Hippocampal formation (tissue), 2 donors: ENCODE measurements around the gene RNF150.

Experiments
- DNase-seq, 2 donors: peaks; one replicate each; lab custom pipeline; 2025; lab: John Stamatoyannopoulos, UW

Gene RNF150

DNA sequence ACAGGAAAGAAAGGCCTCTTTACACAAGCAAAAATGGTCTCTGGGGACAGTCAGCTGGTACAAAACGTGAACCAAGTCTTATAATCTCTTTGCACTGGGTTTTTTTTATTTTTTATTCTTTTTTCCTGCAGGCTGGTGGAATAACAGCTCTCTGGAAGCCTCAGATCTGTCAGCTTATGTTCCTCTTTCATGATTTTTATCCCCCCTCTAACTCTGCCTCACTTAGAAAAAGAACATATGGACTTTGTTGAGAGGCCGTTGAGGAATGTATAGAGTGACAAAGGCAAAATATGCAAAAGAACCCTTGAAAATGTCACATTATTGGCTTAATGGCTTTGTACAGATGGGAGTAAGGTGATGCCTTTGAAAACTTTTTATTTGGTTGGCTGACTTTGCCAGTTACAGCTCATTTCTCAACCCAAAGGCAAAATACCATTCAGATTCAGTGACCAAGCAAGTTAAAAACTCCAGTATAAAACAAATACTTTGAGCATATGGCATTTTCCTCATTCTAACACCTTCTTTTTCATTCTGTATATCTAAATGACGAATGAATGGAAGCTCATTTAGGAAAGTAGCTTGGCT lies 111.1 kb downstream of the RNF150 start:
- no peak for DNase-seq

DNA sequence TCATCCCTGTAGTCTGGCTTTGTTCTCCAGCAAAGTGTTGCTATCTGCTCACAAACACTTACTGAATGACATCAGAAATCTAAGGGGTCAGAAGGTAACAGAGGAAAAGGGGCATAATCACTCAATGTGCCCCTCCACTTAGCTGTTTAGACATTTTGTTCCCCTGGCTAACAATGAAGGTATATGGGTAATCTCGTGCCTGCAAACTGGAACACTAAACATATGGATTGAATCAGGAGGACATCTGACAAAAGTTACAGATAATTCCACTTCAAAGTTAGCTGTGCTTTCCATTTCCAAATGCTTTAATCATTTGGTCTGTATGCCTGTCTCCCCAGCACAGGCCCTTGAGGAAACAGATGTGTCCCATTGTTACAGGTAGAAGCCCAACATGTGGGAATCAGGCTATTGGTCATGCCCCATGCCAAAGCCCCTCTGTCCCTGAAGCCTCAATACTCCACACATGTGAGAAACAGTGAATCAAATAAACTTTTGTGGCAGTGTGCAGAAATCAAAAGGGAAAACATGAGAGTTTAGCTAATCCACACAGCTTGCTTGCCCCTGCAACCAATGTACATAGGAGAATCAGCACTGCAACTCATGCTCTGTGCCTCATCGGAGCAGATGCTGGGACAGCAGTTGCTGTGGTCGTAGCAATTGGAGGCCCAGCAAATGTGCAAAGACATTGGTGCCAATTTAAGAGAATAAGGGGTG lies 111.7 kb downstream of the RNF150 start:
- no peak for DNase-seq

DNA sequence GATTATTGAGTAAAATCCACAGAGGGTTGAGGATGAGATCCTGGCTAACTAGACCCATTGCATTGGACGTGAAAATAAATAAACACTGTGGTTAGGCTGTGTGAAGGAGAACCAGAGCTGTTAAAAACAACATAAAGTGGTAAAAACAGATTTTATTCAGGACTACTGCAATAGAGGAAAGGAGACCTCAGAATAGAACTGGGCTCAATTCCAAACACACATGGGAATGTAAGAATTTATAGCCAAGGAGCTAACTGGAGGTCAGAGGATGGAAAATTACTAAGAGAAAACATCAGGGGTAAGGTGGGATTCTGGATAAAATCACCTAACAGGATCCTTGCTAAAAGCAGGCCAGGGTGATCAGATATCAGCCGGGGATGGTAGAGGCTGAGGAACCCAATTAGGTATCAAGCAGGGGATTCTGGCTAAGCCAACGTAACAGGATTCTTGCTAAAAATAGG lies 112.4 kb downstream of the RNF150 start:
- DNase-seq: no peak

DNA sequence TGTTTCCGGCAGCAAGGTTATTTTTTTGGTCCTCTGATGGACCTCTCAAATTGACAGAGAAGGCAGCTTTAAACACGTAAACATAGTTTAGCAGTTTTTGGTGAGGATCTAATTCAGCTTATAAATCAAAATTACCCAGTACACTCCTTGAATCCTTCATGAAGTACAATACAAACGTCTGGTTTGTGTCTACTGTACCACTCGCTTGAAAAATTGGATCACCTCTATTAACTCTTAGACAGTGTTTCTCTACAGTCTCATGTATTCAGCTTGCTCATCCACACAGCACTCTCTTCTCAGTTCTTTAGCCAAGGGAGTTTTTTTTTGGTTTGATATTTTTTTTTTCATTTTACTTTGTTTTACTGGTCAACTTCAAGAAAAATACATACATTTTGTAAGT lies 113.5 kb downstream of the RNF150 start:
- DNase-seq: no peak

DNA sequence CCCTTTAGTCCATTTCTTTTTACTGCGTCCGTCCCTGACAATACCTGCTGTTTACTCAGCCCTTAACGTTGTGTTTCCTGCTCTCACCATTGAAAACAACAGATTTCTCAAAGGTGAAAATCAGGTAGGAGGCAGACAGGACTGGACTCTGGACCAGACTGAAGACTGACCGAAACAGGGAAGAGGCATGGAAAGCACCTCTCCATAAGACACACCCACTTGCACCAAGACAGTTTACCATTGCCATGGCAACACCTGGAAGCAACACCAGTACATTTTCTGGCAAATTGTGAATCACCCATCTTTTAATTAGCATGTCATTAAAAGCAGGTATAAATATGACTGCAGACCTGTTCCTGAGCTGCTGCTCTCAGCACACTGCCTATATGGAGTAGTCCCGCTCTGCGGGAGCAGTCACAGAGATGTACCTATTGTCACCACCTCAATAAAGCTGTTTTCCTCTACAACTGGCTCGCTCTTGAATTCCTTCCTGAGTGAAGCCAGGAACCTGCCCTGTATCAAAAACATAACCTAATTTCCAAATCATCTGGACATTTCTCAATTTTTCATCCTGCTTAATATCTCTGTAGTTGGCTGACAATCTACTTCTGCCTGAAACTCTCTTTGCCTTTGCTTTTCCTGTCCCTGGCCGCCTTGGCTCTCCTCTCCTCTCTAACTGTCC lies 117.0 kb downstream of the RNF150 start:
- no peak for DNase-seq

DNA sequence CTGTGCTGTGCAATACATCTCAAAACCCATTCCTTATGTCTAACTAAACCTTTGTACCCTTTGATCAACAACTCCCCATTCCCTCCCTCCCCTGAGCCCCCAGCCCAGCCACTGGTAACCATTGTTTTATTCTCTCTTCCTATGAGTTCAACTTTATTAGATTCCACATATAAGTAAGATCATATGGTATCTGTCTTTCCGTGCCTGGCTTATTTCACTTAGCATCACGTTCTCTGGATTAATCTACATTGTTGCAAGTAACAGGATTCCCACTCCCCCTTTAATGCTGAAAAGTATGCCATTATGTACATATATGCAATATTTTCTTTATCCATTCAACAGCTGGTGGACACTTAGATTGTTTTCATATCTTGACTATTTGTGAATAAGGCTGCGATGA lies 119.4 kb downstream of the RNF150 start:
- DNase-seq: no peak

DNA sequence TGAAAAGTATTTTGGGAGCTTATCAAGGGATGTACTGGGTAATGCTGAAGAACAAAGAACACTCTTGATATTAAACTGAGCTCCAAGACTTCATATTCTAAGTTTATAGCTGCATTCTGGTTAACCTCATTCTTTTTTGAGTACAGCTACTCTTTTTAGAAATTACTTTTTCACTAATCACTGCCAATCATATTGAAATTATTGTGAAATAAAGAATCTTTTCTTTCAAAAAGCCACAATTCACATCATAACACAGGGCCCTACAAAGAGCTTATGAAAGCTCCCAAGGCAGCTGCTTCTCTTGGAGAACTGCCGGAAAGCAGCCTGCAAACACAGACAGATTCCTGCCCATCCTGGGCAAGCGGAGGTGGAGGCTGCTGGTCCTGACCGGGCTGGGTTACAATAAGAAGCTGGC lies 121.4 kb downstream of the RNF150 start:
- no peak for DNase-seq

DNA sequence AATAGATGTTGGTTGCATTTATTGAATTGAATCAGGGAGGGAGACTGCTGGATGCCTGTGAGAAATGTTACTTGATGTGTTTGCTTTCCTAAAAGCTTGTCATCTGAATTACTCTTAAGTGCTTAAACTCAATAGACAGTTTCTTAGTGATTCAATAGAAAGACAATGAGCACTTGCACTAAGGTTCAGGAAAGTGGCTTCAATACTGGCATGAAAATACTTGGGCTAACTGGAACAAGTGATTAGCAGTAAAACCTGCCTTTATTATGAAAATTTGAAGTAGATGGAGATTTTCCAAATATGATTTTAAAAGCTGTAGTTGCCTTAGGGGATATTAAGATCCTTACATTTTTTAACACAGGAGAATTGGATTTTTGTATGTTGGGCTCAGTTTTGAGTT lies 123.3 kb downstream of the RNF150 start:
- DNase-seq: no peak

DNA sequence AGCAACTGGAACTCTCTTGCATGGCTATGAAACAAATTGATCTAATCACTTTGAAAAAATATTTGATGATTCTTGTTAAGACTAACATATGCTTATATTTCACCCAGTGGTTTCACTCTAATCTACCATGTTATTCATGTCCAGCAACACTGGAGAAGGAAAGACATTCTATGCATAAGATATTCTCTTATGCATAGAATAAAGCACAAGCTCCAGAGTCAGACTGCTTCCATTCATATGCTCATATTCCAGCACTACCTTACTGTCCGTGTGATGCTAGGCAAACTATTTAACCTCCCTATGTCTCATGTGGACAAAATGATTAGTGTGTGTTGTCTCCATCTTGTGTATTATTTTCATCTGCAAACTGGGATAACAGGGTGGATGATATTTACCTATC lies 124.1 kb downstream of the RNF150 start:
- no peak for DNase-seq

DNA sequence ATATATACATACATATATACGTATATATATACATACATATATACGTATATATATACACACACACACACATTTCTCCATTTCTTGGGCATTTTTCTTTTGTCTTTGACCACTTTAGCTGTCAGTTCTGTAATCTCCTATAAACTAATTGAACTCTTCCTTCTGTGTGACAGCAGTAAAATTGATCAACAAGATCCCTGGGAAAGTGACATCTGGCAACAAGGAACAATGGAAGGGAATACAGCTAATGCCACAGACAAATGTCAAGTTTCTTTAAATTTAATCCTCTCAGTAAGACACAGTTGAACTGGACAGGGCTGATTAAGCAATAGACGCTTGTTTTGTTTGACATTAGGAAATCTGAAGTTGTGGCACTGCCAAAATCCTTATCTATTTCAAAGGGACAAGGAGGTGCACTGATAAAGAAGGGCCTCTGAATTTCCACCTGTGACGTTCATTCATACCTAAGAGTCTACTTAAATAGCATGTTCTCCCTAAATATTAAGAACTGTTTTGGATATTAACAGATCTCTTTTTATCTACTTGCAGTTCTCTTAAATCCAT lies 126.9 kb downstream of the RNF150 start:
- no peak for DNase-seq

DNA sequence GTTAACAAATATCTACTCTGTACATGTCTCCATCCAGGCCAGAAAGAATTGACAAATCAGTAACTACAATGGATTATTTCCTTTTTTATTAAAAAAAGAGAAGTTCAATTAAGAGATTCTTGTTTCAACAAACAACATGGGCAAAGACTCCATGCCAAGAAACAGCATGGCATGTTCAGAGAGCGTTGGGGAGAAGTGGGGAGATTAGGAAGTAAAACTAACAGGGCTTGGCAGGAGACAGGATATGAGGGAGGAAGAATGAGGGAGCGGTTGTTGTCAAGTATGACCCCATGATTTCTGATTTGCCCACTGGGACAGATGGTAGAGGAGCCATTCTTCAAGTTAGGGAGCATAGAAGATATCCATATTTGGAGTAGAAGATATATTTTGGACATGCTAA lies 128.4 kb downstream of the RNF150 start:
- no peak for DNase-seq

DNA sequence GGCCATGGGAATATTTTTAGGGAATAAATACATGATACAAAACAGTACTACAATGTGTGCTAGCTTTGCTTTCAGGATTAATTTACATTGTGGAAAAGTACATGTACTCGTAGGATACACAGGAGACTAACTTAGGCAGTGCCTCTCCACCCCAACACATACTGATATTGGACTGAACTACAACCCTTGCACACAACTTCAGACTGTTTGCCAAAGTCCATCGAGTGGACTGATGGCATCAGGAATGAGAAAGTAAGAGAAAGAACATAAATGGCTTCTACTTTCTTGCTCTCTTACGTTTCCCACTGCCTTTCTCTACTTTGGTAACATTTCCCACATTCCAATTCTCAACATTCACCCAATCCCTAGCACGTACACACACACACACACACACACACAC lies 130.1 kb downstream of the RNF150 start:
- DNase-seq: no peak

DNA sequence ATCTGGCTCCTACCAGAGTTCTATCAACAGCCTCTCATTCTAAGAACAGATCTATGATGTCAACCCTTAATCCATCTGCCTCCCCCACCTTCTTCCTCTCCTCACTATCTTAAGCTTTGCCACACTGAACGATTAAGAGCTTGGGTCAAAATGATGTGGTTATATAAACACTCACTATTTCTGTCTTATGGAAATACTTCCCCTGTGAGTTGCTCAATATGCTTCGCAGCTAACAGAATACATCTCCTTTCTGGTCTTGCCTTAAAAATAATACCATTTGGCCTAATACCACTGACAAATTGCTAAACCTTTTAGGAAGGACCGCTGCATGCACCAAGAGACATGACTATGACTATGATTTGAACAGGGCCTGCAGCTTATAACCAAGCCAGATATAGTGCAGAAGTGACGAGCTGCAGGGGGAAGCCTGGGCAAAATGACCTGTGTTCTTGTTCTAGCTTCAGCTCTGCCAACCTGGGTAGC lies 130.9 kb downstream of the RNF150 start:
- no peak for DNase-seq

DNA sequence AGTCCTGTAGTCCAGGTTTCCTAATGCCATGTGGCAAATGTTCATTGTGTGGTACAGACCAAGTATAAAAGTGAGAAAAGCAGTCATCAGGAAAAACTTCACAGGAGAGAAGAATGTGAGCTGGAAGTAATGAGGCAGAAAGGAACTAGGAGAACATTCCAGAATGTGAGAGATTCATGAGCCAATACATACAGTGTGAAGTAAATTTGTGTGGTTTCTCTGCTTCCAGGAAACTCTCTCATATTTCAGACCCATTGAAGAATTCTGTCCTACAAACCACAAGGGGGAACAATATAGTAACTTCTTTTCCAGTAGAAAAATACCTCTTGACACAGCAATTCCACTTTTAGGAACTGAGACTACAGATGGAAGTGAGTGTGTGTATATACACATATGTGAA lies 136.5 kb downstream of the RNF150 start:
- no peak for DNase-seq

DNA sequence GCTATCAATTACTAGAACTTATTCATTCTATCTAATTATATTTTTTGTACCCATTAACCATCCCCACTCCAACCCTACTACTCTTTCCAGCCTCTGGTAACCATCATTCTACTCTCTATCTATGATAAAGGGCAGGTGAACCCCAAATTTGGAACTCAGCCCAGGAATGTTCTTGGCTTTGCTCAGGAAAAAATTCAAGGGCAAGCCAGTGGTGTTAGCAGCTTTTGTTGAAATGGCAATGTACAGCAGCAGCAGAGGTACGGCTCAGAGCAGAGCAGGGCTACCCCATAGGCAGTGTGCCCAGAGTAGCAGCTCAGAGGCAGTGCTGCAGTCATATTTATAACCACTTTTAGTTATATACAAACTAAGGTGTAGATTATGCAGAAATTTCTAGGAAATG lies 138.2 kb downstream of the RNF150 start:
- DNase-seq: no peak

DNA sequence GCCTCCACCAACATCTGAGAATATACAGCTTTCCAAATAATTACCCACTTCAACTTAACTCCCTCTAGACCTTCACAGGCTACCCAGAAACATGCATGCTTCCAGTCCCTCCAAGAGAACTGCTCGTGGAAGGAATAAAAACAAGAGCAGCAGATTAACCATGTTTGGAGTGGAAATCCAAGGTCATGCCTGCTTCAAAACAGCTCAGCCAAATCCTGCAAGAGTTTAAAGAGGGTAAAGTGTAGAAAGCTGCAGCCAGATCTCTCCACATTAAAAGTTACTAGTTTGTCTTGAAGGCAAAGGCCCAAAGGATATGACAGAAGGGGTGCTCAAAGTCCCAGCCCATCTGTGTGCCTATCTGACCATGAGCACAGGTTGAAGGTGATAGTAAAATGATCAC lies 139.3 kb downstream of the RNF150 start:
- no peak for DNase-seq

DNA sequence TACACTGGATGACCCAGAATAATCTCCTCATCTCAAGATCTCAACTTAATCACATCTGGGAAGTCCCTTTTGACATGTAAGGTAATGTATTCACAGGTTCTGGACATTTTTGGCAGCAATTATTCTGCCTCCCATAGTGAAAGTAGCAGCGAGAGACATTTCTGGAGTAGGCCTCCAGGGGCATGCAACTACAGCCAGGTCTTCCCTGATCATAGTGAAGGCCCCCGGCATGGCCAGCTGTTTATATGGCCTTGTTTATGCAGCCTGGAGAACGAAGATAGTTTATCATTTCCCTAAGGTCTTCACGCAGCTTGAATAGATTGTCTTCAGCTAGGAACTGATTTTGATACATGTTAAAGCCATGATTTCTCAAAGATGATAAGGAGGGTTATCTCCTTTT lies 139.9 kb downstream of the RNF150 start:
- DNase-seq: no peak

DNA sequence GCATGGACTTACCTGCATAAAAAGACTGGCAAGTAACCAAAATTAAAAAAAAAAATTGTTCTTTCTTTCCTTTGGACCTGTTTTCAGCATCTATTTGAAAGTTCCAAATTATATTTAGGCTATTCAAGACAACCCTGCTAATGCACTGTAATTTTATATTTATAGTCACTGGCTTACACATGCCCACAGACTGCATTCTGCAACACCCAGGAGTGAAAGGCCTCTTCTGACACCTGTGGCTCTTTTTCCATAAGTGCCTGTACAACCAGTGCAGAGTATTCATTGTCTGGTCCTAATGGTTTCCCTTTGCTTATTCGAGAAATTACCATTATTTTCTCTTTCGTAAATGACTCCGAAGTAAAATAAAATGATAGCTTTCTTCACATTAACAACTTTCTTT lies 143.3 kb downstream of the RNF150 start:
- no peak for DNase-seq

DNA sequence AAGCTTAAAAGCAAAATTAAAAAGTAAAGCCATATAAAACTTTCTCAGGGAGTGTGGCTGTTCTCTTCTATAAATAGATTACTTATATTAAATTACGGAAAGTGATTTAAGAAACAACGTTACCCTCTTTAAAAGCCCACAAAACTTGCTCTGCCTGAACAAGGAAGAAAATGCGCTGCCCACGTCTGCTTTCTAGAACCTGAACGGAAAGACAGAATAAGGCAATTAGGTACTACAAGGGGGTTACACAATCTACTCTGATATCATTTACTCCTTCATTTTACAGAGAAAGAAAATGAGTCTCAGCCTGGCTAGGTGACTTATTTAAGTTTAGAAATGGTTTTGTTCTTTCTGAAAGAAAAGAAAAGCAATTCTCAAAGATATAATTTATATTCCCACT lies 147.2 kb downstream of the RNF150 start:
- DNase-seq: no peak

DNA sequence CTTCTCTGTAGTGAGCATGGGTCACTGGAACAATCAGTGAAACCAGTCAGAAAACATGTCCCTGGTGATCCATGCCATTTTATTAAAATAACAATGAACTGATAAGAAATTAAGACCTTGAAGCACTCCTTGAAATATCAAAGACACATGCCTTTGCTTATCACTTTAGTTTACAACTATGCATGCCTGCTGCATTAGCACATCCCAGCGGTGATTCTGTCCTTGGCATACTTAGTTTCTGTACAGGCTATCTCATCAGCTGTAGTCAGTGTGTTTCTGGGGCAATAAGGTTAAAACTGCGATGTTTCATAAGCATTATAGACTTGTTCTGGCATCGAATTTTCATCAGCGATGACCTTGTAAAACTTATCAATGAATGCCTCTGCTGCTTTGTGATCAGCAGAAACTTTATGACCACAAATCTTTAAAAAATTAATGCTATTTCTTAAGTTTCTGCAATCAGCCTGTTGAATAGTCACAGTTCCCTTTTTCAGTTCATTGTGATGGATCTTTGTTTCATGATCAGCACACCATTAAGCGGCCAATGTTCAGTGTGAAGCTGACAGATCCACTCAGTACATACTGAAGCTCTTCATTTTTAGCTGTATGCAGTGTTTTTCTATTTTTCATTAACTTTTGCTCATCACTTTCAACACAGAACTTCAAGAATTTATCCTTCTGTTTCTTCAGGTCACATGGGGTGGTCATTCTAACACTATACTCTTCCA lies 150.5 kb downstream of the RNF150 start:
- no peak for DNase-seq

DNA sequence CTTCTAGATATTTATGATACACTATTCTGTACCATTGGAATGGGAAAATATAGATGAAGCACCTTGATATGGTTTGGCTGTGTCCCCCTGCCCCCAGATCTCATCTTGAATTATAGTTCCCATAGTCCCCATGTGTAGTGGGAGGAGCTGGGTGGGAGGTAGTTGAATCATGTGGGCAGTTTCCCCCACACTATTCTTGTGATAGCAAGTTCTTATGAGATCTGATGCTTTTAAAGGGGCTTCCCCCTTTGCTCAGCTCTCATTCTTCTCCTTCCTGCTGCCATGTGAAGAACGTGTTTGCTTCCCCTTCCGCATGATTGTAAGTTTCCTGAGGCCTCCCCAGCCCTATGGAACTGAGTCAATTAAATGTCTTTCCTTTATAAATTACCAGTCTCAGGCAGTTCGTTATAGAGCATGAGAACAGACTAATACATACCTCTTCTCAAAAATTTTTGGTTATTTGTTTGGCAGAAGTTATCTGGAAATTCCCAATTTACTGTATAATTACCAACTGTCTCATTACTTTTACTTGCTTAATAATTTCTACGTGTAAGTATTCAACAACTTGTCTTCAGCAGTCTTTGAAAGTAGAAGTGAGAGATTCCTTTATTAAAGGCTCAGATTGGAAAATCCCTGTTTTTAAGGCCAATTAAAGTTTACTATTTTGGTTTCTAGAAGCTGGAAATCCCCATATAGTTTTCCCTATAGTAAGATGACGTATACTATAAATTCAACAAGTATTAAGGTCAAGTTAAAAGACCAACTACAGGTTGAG lies 152.7 kb downstream of the RNF150 start:
- DNase-seq: no peak
